K562 (cell line): Measurements from ENCODE around the gene ELK1. TPM values are rescaled to one million over a fixed set of nuclear protein-coding genes. Genes with fewer than 3 reads are reported as not detected.
A peak's percentile ranks its signal among the peaks of the same experiment; 100 is the strongest.

Experiments
- ATF4 ChIP-seq: fragments of 450-650 bp; formaldehyde crosslinking; IDR thresholded peaks from 2 replicates; pipeline ENCODE4 v1.4.0; 2022; ENCODE audit warnings: mild to moderate bottlenecking, moderate library complexity
- CXXC5 ChIP-seq: fragments of 250-450 bp; sonication (Bioruptor Pico); IDR thresholded peaks from 2 replicates; pipeline ENCODE4 v1.8.0; 2022; ENCODE audit warnings: inconsistent platforms, mild to moderate bottlenecking, moderate library complexity
- DEAF1 ChIP-seq: fragments of 450-650 bp; formaldehyde crosslinking; IDR thresholded peaks from 2 replicates; pipeline ENCODE4 v1.4.0; 2020; ENCODE audit warnings: mild to moderate bottlenecking, moderate library complexity
- E2F3 ChIP-seq: fragments of 250-450 bp; sonication (Bioruptor Pico); IDR thresholded peaks from 2 replicates; pipeline ENCODE4 v1.4.0; 2020; ENCODE audit warnings: mild to moderate bottlenecking
- GATAD2B ChIP-seq: fragments of 450-650 bp; IDR thresholded peaks from 2 replicates; pipeline ENCODE4 v1.6.1; 2017; ENCODE audit warnings: mild to moderate bottlenecking, borderline replicate concordance
- JUND ChIP-seq, 2 experiments: IDR thresholded peaks; 2 replicates in 1 of 2; 3 replicates in 1 of 2; pipeline ENCODE4 v1.6.1; 2011; ENCODE audit warnings: borderline replicate concordance in 2 of 2, low read depth in 2 of 2, low read length in 2 of 2, improper control_type of control experiment in 1 of 2, missing biosample characterization in 1 of 2, missing genetic modification characterization in 1 of 2, missing genetic modification reagents in 1 of 2
- KLF1 ChIP-seq: fragments of 450-650 bp; IDR thresholded peaks from 2 replicates; pipeline ENCODE4 v1.6.1; 2016; ENCODE audit warnings: missing genetic modification characterization, missing compliant biosample characterization
- MYNN ChIP-seq, 2 experiments: sonication (generic); formaldehyde crosslinking in 1 of 2; IDR thresholded peaks; 2 replicates each; pipeline versions ENCODE4 v1.5.0 to v1.6.1; 2016 to 2020; ENCODE audit warnings: antibody characterized with exemption in 1 of 2, missing genetic modification reagents in 1 of 2
- NKRF ChIP-seq: fragments of 450-650 bp; IDR thresholded peaks from 2 replicates; pipeline ENCODE4 v1.6.1; 2016; ENCODE audit warnings: borderline replicate concordance
- PPARD ChIP-seq: fragments of 250-450 bp; sonication (Bioruptor Pico); IDR thresholded peaks from 2 replicates; pipeline ENCODE4 v1.8.0; 2022; ENCODE audit warnings: inconsistent platforms, mild to moderate bottlenecking, moderate library complexity
- PURB ChIP-seq: sonication (generic); formaldehyde crosslinking; IDR thresholded peaks from 2 replicates; pipeline ENCODE4 v1.9.0; 2021; ENCODE audit warnings: low read depth, mild to moderate bottlenecking, missing genetic modification reagents
- SIX5 ChIP-seq, 2 experiments: IDR thresholded peaks; 2 replicates each; pipeline ENCODE4 v1.6.1; 2011; ENCODE audit warnings: low read length in 2 of 2, borderline replicate concordance in 1 of 2, low read depth in 1 of 2, mild to moderate bottlenecking in 1 of 2, moderate library complexity in 1 of 2; ENCODE audit not compliant: insufficient read depth in 1 of 2
- SP2 ChIP-seq: IDR thresholded peaks from 2 replicates; pipeline ENCODE4 v1.6.1; 2011; ENCODE audit warnings: mild to moderate bottlenecking, low read depth, low read length, moderate library complexity; ENCODE audit not compliant: poor library complexity, severe bottlenecking; ENCODE audit errors: extremely low read depth
- SRSF9 ChIP-seq: fragments of 200-400 bp; formaldehyde crosslinking; IDR thresholded peaks from 2 replicates; pipeline ENCODE4 v1.6.1; 2017; ENCODE audit warnings: low read depth, low read length, borderline replicate concordance
- TCFL5 ChIP-seq: fragments of 250-450 bp; sonication (Bioruptor Pico); conservative IDR thresholded peaks from 2 replicates; pipeline ENCODE4 v1.6.1; 2021; ENCODE audit warnings: mild to moderate bottlenecking, moderate library complexity, matching md5 sums
- ZNF316 ChIP-seq: fragments of 450-650 bp; IDR thresholded peaks from 2 replicates; pipeline ENCODE4 v1.6.1; 2016
- ZNF77 ChIP-seq: fragments of 250-450 bp; sonication (Bioruptor Pico); IDR thresholded peaks from 2 replicates; pipeline ENCODE4 v1.5.0; 2020
- polyA plus RNA-seq, 8 experiments: library from polyadenylated mRNA; depleted of rRNA in 4 of 8; stranded (reverse) in 5 of 8; unstranded in 3 of 8; fragments of >200 nt; fragmentation: Nextera tagmentation in 2 of 8; fragmentation: Illumina TruSeq in 1 of 8; extraction: Ambion mirVana in 2 of 8; extraction: Trizol in 1 of 8; gene quantifications; 2 replicates each; pipeline versions ENCODE4 v1.2.1 to v1.2.3, GENCODE V29; 2011 to 2014; ENCODE audit warnings: inconsistent platforms in 1 of 8, missing spikeins in 1 of 8
- total RNA-seq, 7 experiments: library from RNA; depleted of rRNA in 6 of 7; stranded (reverse); fragments of >200 nt in 6 of 7; fragmentation: Illumina TruSeq in 2 of 7; extraction: Trizol in 2 of 7; gene quantifications; 2 replicates each; pipeline versions ENCODE4 v1.2.1 to v1.2.3, GENCODE V29; 2011 to 2021; ENCODE audit warnings: low replicate concordance in 1 of 7
- TF ChIP-seq, protein P1 (sequence below): sonication (generic); formaldehyde crosslinking; IDR thresholded peaks from 2 replicates; pipeline ENCODE4 v1.8.1; 2023; ENCODE audit warnings: missing genetic modification reagents, mild to moderate bottlenecking, borderline replicate concordance

Gene ELK1
- total and polyA plus RNA-seq, 9 of the 15 experiments (the other 6 are each of a cell fraction or from before 2014, with no cell fraction given), result 4.4 to 74.9 (median 26.5) TPM

GRCh38 chrX:47662144-47662657 is 11.8 kb upstream of the ELK1 start (continued):
- TF ChIP-seq, protein P1, sequence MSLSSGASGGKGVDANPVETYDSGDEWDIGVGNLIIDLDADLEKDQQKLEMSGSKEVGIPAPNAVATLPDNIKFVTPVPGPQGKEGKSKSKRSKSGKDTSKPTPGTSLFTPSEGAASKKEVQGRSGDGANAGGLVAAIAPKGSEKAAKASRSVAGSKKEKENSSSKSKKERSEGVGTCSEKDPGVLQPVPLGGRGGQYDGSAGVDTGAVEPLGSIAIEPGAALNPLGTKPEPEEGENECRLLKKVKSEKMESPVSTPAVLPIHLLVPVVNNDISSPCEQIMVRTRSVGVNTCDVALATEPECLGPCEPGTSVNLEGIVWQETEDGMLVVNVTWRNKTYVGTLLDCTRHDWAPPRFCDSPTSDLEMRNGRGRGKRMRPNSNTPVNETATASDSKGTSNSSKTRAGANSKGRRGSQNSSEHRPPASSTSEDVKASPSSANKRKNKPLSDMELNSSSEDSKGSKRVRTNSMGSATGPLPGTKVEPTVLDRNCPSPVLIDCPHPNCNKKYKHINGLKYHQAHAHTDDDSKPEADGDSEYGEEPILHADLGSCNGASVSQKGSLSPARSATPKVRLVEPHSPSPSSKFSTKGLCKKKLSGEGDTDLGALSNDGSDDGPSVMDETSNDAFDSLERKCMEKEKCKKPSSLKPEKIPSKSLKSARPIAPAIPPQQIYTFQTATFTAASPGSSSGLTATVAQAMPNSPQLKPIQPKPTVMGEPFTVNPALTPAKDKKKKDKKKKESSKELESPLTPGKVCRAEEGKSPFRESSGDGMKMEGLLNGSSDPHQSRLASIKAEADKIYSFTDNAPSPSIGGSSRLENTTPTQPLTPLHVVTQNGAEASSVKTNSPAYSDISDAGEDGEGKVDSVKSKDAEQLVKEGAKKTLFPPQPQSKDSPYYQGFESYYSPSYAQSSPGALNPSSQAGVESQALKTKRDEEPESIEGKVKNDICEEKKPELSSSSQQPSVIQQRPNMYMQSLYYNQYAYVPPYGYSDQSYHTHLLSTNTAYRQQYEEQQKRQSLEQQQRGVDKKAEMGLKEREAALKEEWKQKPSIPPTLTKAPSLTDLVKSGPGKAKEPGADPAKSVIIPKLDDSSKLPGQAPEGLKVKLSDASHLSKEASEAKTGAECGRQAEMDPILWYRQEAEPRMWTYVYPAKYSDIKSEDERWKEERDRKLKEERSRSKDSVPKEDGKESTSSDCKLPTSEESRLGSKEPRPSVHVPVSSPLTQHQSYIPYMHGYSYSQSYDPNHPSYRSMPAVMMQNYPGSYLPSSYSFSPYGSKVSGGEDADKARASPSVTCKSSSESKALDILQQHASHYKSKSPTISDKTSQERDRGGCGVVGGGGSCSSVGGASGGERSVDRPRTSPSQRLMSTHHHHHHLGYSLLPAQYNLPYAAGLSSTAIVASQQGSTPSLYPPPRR, result no peak
- TF ChIP-seq SRSF9 (no peak), TCFL5 (CRISPR knock-in tag) (no peak), PURB (CRISPR knock-in tag) (no peak), ZNF77 (no peak), MYNN (IDR thresholded peaks at IDR 0.05) (peak; percentile 49; the same call in 1 of the 2 replicates), MYNN (CRISPR knock-in tag; IDR thresholded peaks at IDR 0.05) (no peak), NKRF (no peak), ZNF316 (peak; percentile 23; the same call in 1 of the 2 replicates), SP2 (no peak), DEAF1 (CRISPR knock-in tag) (no peak), ATF4 (CRISPR knock-in tag) (no peak), E2F3 (CRISPR knock-in tag) (no peak), JUND (IDR thresholded peaks at IDR 0.05; ENCODE audit: borderline replicate concordance, low read depth, low read length) (peak; percentile 97), JUND (tag; IDR thresholded peaks at IDR 0.05; ENCODE audit: borderline replicate concordance, low read depth, low read length) (peak; percentile 94), KLF1 (tag) (peak; percentile 68; the same call in 1 of the 2 replicates), CXXC5 (no peak), GATAD2B (no peak), PPARD (CRISPR knock-in tag) (no peak), SIX5 (IDR thresholded peaks at IDR 0.05; ENCODE audit: borderline replicate concordance in 1 of 2, insufficient read depth in 1 of 2, low read depth in 1 of 2, low read length in 2 of 2) (no peak)
